ENCODE results near the gene LOXL3. TPM values are rescaled to one million over a fixed set of nuclear protein-coding genes. Genes with fewer than 3 reads are reported as not detected.

Gene LOXL3
- total and polyA plus RNA-seq, 2 of the 8 experiments (the other 6 are each of a cell fraction or from before 2014, with no cell fraction given): 22.4 to 27.2 TPM

Other genes starting within 250 kb of the LOXL3 start
- gene SLC4A5, start 210.5 kb downstream of the LOXL3 start, total RNA-seq (2021; fragmentation: NEBNext Ultra II Directional; extraction: Animal tissue kit (Norgen Biotek cat#: 25700)): 0.52 and 0.86 TPM in 2 replicates
- 0.42 TPM in 2 replicates for gene SLC4A5, start 210.5 kb downstream of the LOXL3 start, polyA plus RNA-seq (2011; rRNA removed)
- gene DCTN1, start 173.6 kb downstream of the LOXL3 start, total RNA-seq (2021; fragmentation: NEBNext Ultra II Directional; extraction: Animal tissue kit (Norgen Biotek cat#: 25700)): 156 and 162 TPM in 2 replicates
- gene DCTN1, start 173.6 kb downstream of the LOXL3 start, polyA plus RNA-seq (2011; rRNA removed): 105 and 155 TPM in 2 replicates
- gene C2orf81, start 132.3 kb downstream of the LOXL3 start, total RNA-seq (2021; fragmentation: NEBNext Ultra II Directional; extraction: Animal tissue kit (Norgen Biotek cat#: 25700)): 3.3 and 3.8 TPM in 2 replicates
- gene C2orf81, start 132.3 kb downstream of the LOXL3 start, polyA plus RNA-seq (2011; rRNA removed): 1.6 and 2.4 TPM in 2 replicates
- 41.6 and 45.0 TPM in 2 replicates for gene WDR54, start 132.2 kb downstream of the LOXL3 start, total RNA-seq (2021; fragmentation: NEBNext Ultra II Directional; extraction: Animal tissue kit (Norgen Biotek cat#: 25700))
- gene WDR54, start 132.2 kb downstream of the LOXL3 start, polyA plus RNA-seq (2011; rRNA removed): 125 and 142 TPM in 2 replicates
- 53.5 and 54.1 TPM in 2 replicates for gene RTKN, start 112.0 kb downstream of the LOXL3 start, total RNA-seq (2021; fragmentation: NEBNext Ultra II Directional; extraction: Animal tissue kit (Norgen Biotek cat#: 25700))
- 40.2 and 60.1 TPM in 2 replicates for gene RTKN, start 112.0 kb downstream of the LOXL3 start, polyA plus RNA-seq (2011; rRNA removed)
- gene INO80B, start 98.9 kb downstream of the LOXL3 start, total RNA-seq (2021; fragmentation: NEBNext Ultra II Directional; extraction: Animal tissue kit (Norgen Biotek cat#: 25700)): 17.5 and 18.5 TPM in 2 replicates
- 3.9 and 8.5 TPM in 2 replicates for gene INO80B, start 98.9 kb downstream of the LOXL3 start, polyA plus RNA-seq (2011; rRNA removed)
- 51.4 and 57.2 TPM in 2 replicates for gene WBP1, start 95.5 kb downstream of the LOXL3 start, total RNA-seq (2021; fragmentation: NEBNext Ultra II Directional; extraction: Animal tissue kit (Norgen Biotek cat#: 25700))
- gene WBP1, start 95.5 kb downstream of the LOXL3 start, polyA plus RNA-seq (2011; rRNA removed): 190 and 301 TPM in 2 replicates
- 50.3 and 51.0 TPM in 2 replicates for gene MOGS, start 88.6 kb downstream of the LOXL3 start, total RNA-seq (2021; fragmentation: NEBNext Ultra II Directional; extraction: Animal tissue kit (Norgen Biotek cat#: 25700))
- gene MOGS, start 88.6 kb downstream of the LOXL3 start, polyA plus RNA-seq (2011; rRNA removed): 44.3 and 59.9 TPM in 2 replicates
- gene MRPL53, start 81.3 kb downstream of the LOXL3 start, total RNA-seq (2021; fragmentation: NEBNext Ultra II Directional; extraction: Animal tissue kit (Norgen Biotek cat#: 25700)): 46.3 and 50.2 TPM in 2 replicates
- 36.6 and 59.8 TPM in 2 replicates for gene MRPL53, start 81.3 kb downstream of the LOXL3 start, polyA plus RNA-seq (2011; rRNA removed)
- 10.7 and 12.1 TPM in 2 replicates for gene CCDC142, start 70.9 kb downstream of the LOXL3 start, total RNA-seq (2021; fragmentation: NEBNext Ultra II Directional; extraction: Animal tissue kit (Norgen Biotek cat#: 25700))
- gene CCDC142, start 70.9 kb downstream of the LOXL3 start, polyA plus RNA-seq (2011; rRNA removed): 6.0 and 6.7 TPM in 2 replicates
- 27.4 and 28.8 TPM in 2 replicates for gene TTC31, start 70.9 kb downstream of the LOXL3 start, total RNA-seq (2021; fragmentation: NEBNext Ultra II Directional; extraction: Animal tissue kit (Norgen Biotek cat#: 25700))
- 29.9 and 36.1 TPM in 2 replicates for gene TTC31, start 70.9 kb downstream of the LOXL3 start, polyA plus RNA-seq (2011; rRNA removed)
- gene LBX2, start 54.3 kb downstream of the LOXL3 start, total RNA-seq (2021; fragmentation: NEBNext Ultra II Directional; extraction: Animal tissue kit (Norgen Biotek cat#: 25700)): 0.55 TPM in 1 of 2 replicates, not detected in the other
- gene LBX2, start 54.3 kb downstream of the LOXL3 start, polyA plus RNA-seq (2011; rRNA removed): 0.27 and 0.42 TPM in 2 replicates
- 10.0 and 13.8 TPM in 2 replicates for gene PCGF1, start 46.2 kb downstream of the LOXL3 start, total RNA-seq (2021; fragmentation: NEBNext Ultra II Directional; extraction: Animal tissue kit (Norgen Biotek cat#: 25700))
- gene PCGF1, start 46.2 kb downstream of the LOXL3 start, polyA plus RNA-seq (2011; rRNA removed): 12.1 and 23.7 TPM in 2 replicates
- gene TLX2, start 39.5 kb downstream of the LOXL3 start, total RNA-seq (2021; fragmentation: NEBNext Ultra II Directional; extraction: Animal tissue kit (Norgen Biotek cat#: 25700)): 0.15 and 0.17 TPM in 2 replicates
- 0.06 and 0.17 TPM in 2 replicates for gene TLX2, start 39.5 kb downstream of the LOXL3 start, polyA plus RNA-seq (2011; rRNA removed)
- 0.57 and 0.76 TPM in 2 replicates for gene DQX1, start 27.7 kb downstream of the LOXL3 start, total RNA-seq (2021; fragmentation: NEBNext Ultra II Directional; extraction: Animal tissue kit (Norgen Biotek cat#: 25700))
- gene DQX1, start 27.7 kb downstream of the LOXL3 start, polyA plus RNA-seq (2011; rRNA removed): 1.1 TPM in 2 replicates
- 82.7 and 83.4 TPM in 2 replicates for gene AUP1, start 24.2 kb downstream of the LOXL3 start, total RNA-seq (2021; fragmentation: NEBNext Ultra II Directional; extraction: Animal tissue kit (Norgen Biotek cat#: 25700))
- 121 and 162 TPM in 2 replicates for gene AUP1, start 24.2 kb downstream of the LOXL3 start, polyA plus RNA-seq (2011; rRNA removed)
- gene HTRA2, start 24.0 kb downstream of the LOXL3 start, total RNA-seq (2021; fragmentation: NEBNext Ultra II Directional; extraction: Animal tissue kit (Norgen Biotek cat#: 25700)): 21.6 and 24.6 TPM in 2 replicates
- gene HTRA2, start 24.0 kb downstream of the LOXL3 start, polyA plus RNA-seq (2011; rRNA removed): 37.6 TPM in 2 replicates
- 11.4 and 14.3 TPM in 2 replicates for gene DOK1, start 778 bp upstream of the LOXL3 start, total RNA-seq (2021; fragmentation: NEBNext Ultra II Directional; extraction: Animal tissue kit (Norgen Biotek cat#: 25700))
- gene DOK1, start 778 bp upstream of the LOXL3 start, polyA plus RNA-seq (2011; rRNA removed): 11.0 and 16.5 TPM in 2 replicates
- gene M1AP, start 94.4 kb upstream of the LOXL3 start, total RNA-seq (2021; fragmentation: NEBNext Ultra II Directional; extraction: Animal tissue kit (Norgen Biotek cat#: 25700)): 4.8 and 5.1 TPM in 2 replicates
- gene M1AP, start 94.4 kb upstream of the LOXL3 start, polyA plus RNA-seq (2011; rRNA removed): 4.8 and 6.6 TPM in 2 replicates
- gene SEMA4F, start 100.3 kb upstream of the LOXL3 start, total RNA-seq (2021; fragmentation: NEBNext Ultra II Directional; extraction: Animal tissue kit (Norgen Biotek cat#: 25700)): 3.1 and 3.4 TPM in 2 replicates
- 3.3 and 4.3 TPM in 2 replicates for gene SEMA4F, start 100.3 kb upstream of the LOXL3 start, polyA plus RNA-seq (2011; rRNA removed)